ENCODE measurements around the gene MRPS24. TPM values are rescaled to one million over a fixed set of nuclear protein-coding genes. Genes with fewer than 3 reads are reported as not detected.

MRPS24 gene
- total RNA-seq, 1 experiment from 2014 or later = 224 TPM

GRCh38 chr7:43871064-43871463 lies 1.7 kb upstream of the MRPS24 start:
- in situ Hi-C loops (cut with HindIII; ENCODE audit: low pct_unique_long_range_greater_than_20kb, low sequenced_read_pairs) (no loop called here), intact Hi-C loops (cut with micrococcal nuclease; ENCODE audit: unreplicated experiment) (no loop called here)
- POLR2A ChIA-PET = no interaction called here
- DNase-seq (ENCODE audit: low read depth, low spot score) (no peak), ATAC-seq (no peak)
- TF ChIP-seq, protein P1, sequence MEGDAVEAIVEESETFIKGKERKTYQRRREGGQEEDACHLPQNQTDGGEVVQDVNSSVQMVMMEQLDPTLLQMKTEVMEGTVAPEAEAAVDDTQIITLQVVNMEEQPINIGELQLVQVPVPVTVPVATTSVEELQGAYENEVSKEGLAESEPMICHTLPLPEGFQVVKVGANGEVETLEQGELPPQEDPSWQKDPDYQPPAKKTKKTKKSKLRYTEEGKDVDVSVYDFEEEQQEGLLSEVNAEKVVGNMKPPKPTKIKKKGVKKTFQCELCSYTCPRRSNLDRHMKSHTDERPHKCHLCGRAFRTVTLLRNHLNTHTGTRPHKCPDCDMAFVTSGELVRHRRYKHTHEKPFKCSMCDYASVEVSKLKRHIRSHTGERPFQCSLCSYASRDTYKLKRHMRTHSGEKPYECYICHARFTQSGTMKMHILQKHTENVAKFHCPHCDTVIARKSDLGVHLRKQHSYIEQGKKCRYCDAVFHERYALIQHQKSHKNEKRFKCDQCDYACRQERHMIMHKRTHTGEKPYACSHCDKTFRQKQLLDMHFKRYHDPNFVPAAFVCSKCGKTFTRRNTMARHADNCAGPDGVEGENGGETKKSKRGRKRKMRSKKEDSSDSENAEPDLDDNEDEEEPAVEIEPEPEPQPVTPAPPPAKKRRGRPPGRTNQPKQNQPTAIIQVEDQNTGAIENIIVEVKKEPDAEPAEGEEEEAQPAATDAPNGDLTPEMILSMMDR (IDR thresholded peaks at IDR 0.05) = no peak
- no peak for TF ChIP-seq SIN3A (IDR thresholded peaks at IDR 0.05; ENCODE audit: borderline replicate concordance, insufficient read depth, low read depth, low read length)
- TF ChIP-seq TCF7L2 (IDR thresholded peaks at IDR 0.05; ENCODE audit: low read depth, low read length) = no peak
- TF ChIP-seq, protein P2, sequence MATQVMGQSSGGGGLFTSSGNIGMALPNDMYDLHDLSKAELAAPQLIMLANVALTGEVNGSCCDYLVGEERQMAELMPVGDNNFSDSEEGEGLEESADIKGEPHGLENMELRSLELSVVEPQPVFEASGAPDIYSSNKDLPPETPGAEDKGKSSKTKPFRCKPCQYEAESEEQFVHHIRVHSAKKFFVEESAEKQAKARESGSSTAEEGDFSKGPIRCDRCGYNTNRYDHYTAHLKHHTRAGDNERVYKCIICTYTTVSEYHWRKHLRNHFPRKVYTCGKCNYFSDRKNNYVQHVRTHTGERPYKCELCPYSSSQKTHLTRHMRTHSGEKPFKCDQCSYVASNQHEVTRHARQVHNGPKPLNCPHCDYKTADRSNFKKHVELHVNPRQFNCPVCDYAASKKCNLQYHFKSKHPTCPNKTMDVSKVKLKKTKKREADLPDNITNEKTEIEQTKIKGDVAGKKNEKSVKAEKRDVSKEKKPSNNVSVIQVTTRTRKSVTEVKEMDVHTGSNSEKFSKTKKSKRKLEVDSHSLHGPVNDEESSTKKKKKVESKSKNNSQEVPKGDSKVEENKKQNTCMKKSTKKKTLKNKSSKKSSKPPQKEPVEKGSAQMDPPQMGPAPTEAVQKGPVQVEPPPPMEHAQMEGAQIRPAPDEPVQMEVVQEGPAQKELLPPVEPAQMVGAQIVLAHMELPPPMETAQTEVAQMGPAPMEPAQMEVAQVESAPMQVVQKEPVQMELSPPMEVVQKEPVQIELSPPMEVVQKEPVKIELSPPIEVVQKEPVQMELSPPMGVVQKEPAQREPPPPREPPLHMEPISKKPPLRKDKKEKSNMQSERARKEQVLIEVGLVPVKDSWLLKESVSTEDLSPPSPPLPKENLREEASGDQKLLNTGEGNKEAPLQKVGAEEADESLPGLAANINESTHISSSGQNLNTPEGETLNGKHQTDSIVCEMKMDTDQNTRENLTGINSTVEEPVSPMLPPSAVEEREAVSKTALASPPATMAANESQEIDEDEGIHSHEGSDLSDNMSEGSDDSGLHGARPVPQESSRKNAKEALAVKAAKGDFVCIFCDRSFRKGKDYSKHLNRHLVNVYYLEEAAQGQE (IDR thresholded peaks at IDR 0.05; ENCODE audit: insufficient read depth in 1 of 2, low read depth in 2 of 2, low read length in 1 of 2) = no peak
- no peak for TF ChIP-seq POLR2AphosphoS5 (IDR thresholded peaks at IDR 0.05; ENCODE audit: low read depth, low read length)
- Histone ChIP-seq H3K9me3 (ENCODE audit: control insufficient read depth, insufficient read depth, low read depth, low read length) (peaks cover 3% of the 10 kb centered on the region; the same call in 1 of the 2 replicates), H3K27ac (ENCODE audit: low read length) (no peak overlapping the region), H3K4me3 (ENCODE audit: low read depth in 2 of 2, low read length in 2 of 2) (no peak overlapping the region), H3K36me3 (ENCODE audit: control insufficient read depth, insufficient read depth, low read length) (no peaks in the 10 kb centered on the region), H3K4me1 (ENCODE audit: control insufficient read depth, insufficient read depth, low read length) (peaks cover 9% of the 10 kb centered on the region), H3K27me3 (ENCODE audit: control insufficient read depth, insufficient read depth, low read length) (no peaks in the 10 kb centered on the region)
- CTCF ChIA-PET = no interaction called here
- no TSS peak for BruUV-seq (replicated peaks)

- TF ChIP-seq SIN3A (IDR thresholded peaks at IDR 0.05; ENCODE audit: borderline replicate concordance, insufficient read depth, low read depth, low read length) = no peak
- TF ChIP-seq POLR2AphosphoS5 (IDR thresholded peaks at IDR 0.05; ENCODE audit: low read depth, low read length) = no peak
- TF ChIP-seq, protein P2 (IDR thresholded peaks at IDR 0.05; ENCODE audit: insufficient read depth in 1 of 2, low read depth in 2 of 2, low read length in 1 of 2) = no peak
- TF ChIP-seq TCF7L2 (IDR thresholded peaks at IDR 0.05; ENCODE audit: low read depth, low read length) = no peak
- TF ChIP-seq, protein P1 (IDR thresholded peaks at IDR 0.05) = no peak
- in situ Hi-C loops (cut with HindIII; ENCODE audit: low pct_unique_long_range_greater_than_20kb, low sequenced_read_pairs) = no loop called here
- Histone ChIP-seq H3K27ac (ENCODE audit: low read length) (peak overlapping the region; percentile 86; the same call in 1 of the 2 replicates), H3K4me3 (ENCODE audit: low read depth in 2 of 2, low read length in 2 of 2) (no peak overlapping the region; a peak in 1 of 4 replicates), H3K36me3 (ENCODE audit: control insufficient read depth, insufficient read depth, low read length) (no peaks in the 10 kb centered on the region), H3K27me3 (ENCODE audit: control insufficient read depth, insufficient read depth, low read length) (no peaks in the 10 kb centered on the region), H3K9me3 (ENCODE audit: control insufficient read depth, insufficient read depth, low read depth, low read length) (peaks cover 3% of the 10 kb centered on the region; the same call in 1 of the 2 replicates), H3K4me1 (ENCODE audit: control insufficient read depth, insufficient read depth, low read length) (peaks cover 9% of the 10 kb centered on the region)
- BruUV-seq (replicated peaks) = no TSS peak
- ChIA-PET POLR2A (no interaction called here), CTCF (no interaction called here)
- DNase-seq (ENCODE audit: low read depth, low spot score) (no peak), ATAC-seq (no peak)
- intact Hi-C loops (cut with micrococcal nuclease; ENCODE audit: unreplicated experiment) = no loop called here
Measured at GRCh38 chr7:43870316-43870715, 999 bp upstream of the MRPS24 start.
